Gastrocnemius medialis (tissue), 4 donors: Measurements from ENCODE around the gene H19.

ENCODE experiments used
- CTCF ChIP-seq, 5 experiments: fragments of 450-650 bp in 3 of 5; fragments of 200-600 bp in 2 of 5; sonication (generic) in 2 of 5; IDR thresholded peaks in 4 of 5; conservative IDR thresholded peaks in 1 of 5; 1 replicate in 4 of 5; 2 replicates in 1 of 5; pipeline ENCODE4 v1.5.1; 2016 to 2019; ENCODE audit warnings: antibody characterized with exemption in 5 of 5, mild to moderate bottlenecking in 3 of 5, moderate library complexity in 3 of 5
- POLR2A ChIP-seq, 2 donors: fragments of 450-650 bp; IDR thresholded peaks; one replicate each; pipeline ENCODE4 v1.6.1; 2017; ENCODE audit warnings: antibody characterized with exemption in 2 of 2, mild to moderate bottlenecking in 2 of 2, moderate library complexity in 2 of 2

GRCh38 chr11:1975185-1975584 is 22.5 kb downstream of the H19 start:
- TF ChIP-seq CTCF (IDR thresholded peaks at IDR 0.05 in 4 of 5, conservative IDR thresholded peaks at IDR 0.05 in 1 of 5), result no peak
- no peak for TF ChIP-seq POLR2A (IDR thresholded peaks at IDR 0.05)
